Lung (tissue), 12 donors: ENCODE results near the gene ADAM17. TPM values are rescaled to one million over a fixed set of nuclear protein-coding genes. Genes with fewer than 3 reads are reported as not detected.

Experiments used
- ATAC-seq: fragments of 200-7000 bp; cut with Tn5 transposase; one replicate; pipeline ENCODE4 v1.9.1; 2020; ENCODE audit warnings: moderate number of reproducible peaks; ENCODE audit not compliant: insufficient read depth, low FRiP score
- DNase-seq, 3 donors: peaks; one replicate each; pipeline ENCODE4 v3.0.0-alpha.2; 2013 to 2017
- H3K27ac ChIP-seq, 2 donors: one replicate each; pipeline ENCODE4 v1.5.1; 2013; ENCODE audit warnings: mild to moderate bottlenecking in 2 of 2, moderate library complexity in 2 of 2, control low read depth in 1 of 2, inconsistent platforms in 1 of 2, low read depth in 1 of 2, low read length in 1 of 2
- H3K27me3 ChIP-seq, 3 donors: one replicate each; pipeline ENCODE4 v1.5.1; 2013; ENCODE audit warnings: low read length in 2 of 3; ENCODE audit not compliant: control insufficient read depth in 3 of 3, insufficient read depth in 3 of 3
- H3K36me3 ChIP-seq, 4 donors: one replicate each; pipeline ENCODE4 v1.5.1; 2013; ENCODE audit warnings: low read length in 4 of 4, mild to moderate bottlenecking in 1 of 4, moderate library complexity in 1 of 4; ENCODE audit not compliant: control insufficient read depth in 4 of 4, insufficient read depth in 4 of 4
- H3K4me1 ChIP-seq, 5 donors: one replicate each; pipeline ENCODE4 v1.5.1; 2013; ENCODE audit warnings: low read length in 5 of 5, mild to moderate bottlenecking in 2 of 5, moderate library complexity in 1 of 5; ENCODE audit not compliant: control insufficient read depth in 5 of 5, insufficient read depth in 5 of 5
- H3K4me3 ChIP-seq: one replicate; pipeline ENCODE4 v1.5.1; 2013; ENCODE audit warnings: mild to moderate bottlenecking, control low read depth, moderate library complexity
- H3K9ac ChIP-seq, 2 donors: one replicate each; pipeline ENCODE4 v1.5.1; 2013; ENCODE audit warnings: low read length in 2 of 2, control low read depth in 1 of 2; ENCODE audit not compliant: insufficient read depth in 1 of 2
- H3K9me3 ChIP-seq, 4 donors: one replicate each; pipeline ENCODE4 v1.5.1; 2013; ENCODE audit warnings: low read length in 3 of 4, mild to moderate bottlenecking in 1 of 4, moderate library complexity in 1 of 4; ENCODE audit not compliant: control insufficient read depth in 4 of 4, insufficient read depth in 3 of 4
- WGBS, 2 donors: extraction: QIAGEN DNeasy Blood & Tissue Kit; methylation state at CpG; one replicate each; pipeline ENCODE4 v1.1.7; 2013; 5-methylcytosine and 5-hydroxymethylcytosine counted together
- polyA plus RNA-seq, 2 donors: library from polyadenylated mRNA; stranded (reverse); fragments of 200-250 nt; gene quantifications; one replicate each; pipeline ENCODE4 v1.2.1, GENCODE V29; 2013
- total RNA-seq, 2 donors: library from RNA; depleted of rRNA in 1 of 2; stranded (reverse); fragments of >200 nt in 1 of 2; gene quantifications; one replicate each; pipeline ENCODE4 v1.2.1, GENCODE V29; 2014 to 2021
- TF ChIP-seq, protein P1 (sequence below): IDR thresholded peaks from 2 replicates; pipeline ENCODE4 v1.5.1; 2012; ENCODE audit warnings: mild to moderate bottlenecking; ENCODE audit errors: control extremely low read depth, extremely low read depth
- donor health status: control.
- donor health status: control.
- donor health status: Bipolar disorder and iron deficiency.
- donor health status: healthy.
- donor health status: DM: yes; HTN: yes; CAD: no.

Gene ADAM17
- total and polyA plus RNA-seq, 4 donors, result 16.8 to 56.1 (median 41.2) TPM

- H3K27me3 ChIP-seq, result no peaks in the 10 kb centered on the region
- peaks cover 0 to 16% (median 10%) of the 10 kb centered on the region in 5 donors for H3K4me1 ChIP-seq
- TF ChIP-seq, protein P1, sequence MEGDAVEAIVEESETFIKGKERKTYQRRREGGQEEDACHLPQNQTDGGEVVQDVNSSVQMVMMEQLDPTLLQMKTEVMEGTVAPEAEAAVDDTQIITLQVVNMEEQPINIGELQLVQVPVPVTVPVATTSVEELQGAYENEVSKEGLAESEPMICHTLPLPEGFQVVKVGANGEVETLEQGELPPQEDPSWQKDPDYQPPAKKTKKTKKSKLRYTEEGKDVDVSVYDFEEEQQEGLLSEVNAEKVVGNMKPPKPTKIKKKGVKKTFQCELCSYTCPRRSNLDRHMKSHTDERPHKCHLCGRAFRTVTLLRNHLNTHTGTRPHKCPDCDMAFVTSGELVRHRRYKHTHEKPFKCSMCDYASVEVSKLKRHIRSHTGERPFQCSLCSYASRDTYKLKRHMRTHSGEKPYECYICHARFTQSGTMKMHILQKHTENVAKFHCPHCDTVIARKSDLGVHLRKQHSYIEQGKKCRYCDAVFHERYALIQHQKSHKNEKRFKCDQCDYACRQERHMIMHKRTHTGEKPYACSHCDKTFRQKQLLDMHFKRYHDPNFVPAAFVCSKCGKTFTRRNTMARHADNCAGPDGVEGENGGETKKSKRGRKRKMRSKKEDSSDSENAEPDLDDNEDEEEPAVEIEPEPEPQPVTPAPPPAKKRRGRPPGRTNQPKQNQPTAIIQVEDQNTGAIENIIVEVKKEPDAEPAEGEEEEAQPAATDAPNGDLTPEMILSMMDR, result no peak
- no peaks in the 10 kb centered on the region for H3K9me3 ChIP-seq
- DNase-seq (peak in 2 of 3 donors; percentile 17 to 45), ATAC-seq (peak; percentile 47)
- H3K4me3 ChIP-seq, result peak overlapping the region; percentile 90
- peaks cover 2 to 14% (median 8%) of the 10 kb centered on the region in 4 donors for H3K36me3 ChIP-seq
- peak overlapping the region; percentile 94 to 98 for H3K27ac ChIP-seq
- H3K9ac ChIP-seq, result peak overlapping the region in 1 of 2 donors; percentile 63
- 5 to 11% methylated on average over 38 to 39 of the region's 39 CpGs for WGBS, 2 donors
Measured at GRCh38 chr2:9473985-9474360, 81.7 kb downstream of the ADAM17 start.

GRCh38 chr2:9473308-9473984 is 82.2 kb downstream of the ADAM17 start:
- TF ChIP-seq, protein P1, result no peak
- H3K4me1 ChIP-seq, result peaks cover 0 to 14% (median 10%) of the 10 kb centered on the region in 5 donors
- DNase-seq, result peak in 2 of 3 donors; percentile 14 to 29
- H3K27me3 ChIP-seq, result no peaks in the 10 kb centered on the region
- WGBS, 2 donors, result 36 to 49% methylated on average over 24 of the region's 24 CpGs
- H3K36me3 ChIP-seq, result peaks cover 0 to 9% (median 4%) of the 10 kb centered on the region in 4 donors
- no peak for ATAC-seq
- H3K9ac ChIP-seq, result no peak overlapping the region
- peak overlapping the region; percentile 90 for H3K4me3 ChIP-seq
- H3K27ac ChIP-seq, result peak overlapping the region; percentile 94 to 98
- H3K9me3 ChIP-seq, result no peaks in the 10 kb centered on the region

DNA sequence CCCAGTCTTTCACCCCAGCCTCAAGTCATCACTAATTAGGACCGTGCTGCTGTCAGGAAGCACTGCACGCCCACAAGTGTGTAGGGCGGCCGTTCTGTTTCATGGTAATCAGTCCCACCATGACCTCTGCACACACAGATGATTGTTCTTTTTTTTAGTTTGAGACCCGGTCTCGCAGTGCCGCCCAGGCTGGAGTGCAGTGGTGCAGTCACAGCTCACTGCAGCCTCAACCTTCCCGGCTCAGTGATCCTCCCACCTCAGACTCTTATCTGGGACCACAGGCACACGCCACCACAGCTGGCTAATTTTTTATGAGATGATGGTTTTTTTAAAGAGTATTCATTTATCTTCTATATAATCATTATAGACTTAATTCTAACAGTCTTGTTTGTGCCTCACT is 83.1 kb downstream of the ADAM17 start:
- Histone ChIP-seq H3K4me3 (no peak overlapping the region), H3K4me1 (peaks cover 0 to 14% (median 10%) of the 10 kb centered on the region in 5 donors), H3K27ac (no peak overlapping the region), H3K27me3 (no peaks in the 10 kb centered on the region), H3K36me3 (peaks cover 0 to 7% (median 5%) of the 10 kb centered on the region in 4 donors), H3K9ac (no peak overlapping the region), H3K9me3 (no peaks in the 10 kb centered on the region)
- ATAC-seq, result no peak
- no peak for DNase-seq
- TF ChIP-seq, protein P1, result no peak
- WGBS, 2 donors, result 95 to 96% methylated on average over 9 of the region's 9 CpGs
